ENCODE results near the gene CLIP4.

The CLIP4 gene

DNA sequence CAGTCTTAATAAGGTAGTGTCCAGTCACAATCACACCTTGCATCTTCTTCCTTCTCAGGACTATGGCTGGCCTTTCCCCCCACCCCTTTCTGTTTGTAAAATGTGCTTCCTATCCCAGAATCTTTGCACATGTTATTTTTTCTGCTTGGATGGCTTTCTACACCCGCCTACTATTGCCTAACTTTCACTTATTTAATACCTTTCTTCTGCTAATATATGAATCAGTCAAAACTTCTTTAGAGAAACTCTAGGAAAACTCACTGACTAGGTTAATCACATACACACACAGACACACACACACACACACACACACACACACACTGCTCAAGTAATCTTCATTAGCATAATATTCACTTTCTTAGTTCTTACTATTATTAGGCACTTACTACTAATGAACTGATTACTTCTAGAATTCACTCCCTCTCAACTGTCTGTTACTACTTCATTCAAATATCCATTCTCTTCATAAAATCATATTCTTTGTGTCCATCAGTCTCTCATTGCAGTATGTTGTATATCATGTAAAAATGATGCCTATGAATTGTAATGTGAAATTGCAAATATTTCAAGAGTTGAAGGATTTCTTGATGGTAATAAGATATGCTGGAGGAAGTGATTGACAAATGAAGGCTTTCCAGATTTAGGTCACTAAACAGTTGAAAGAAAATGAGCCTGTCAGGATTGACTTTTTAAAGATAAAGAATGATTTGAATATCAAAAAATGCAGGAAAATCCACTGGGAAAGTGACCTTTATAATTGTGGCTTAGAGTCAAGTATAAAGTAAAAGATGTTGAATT, 51.2 kb downstream of the CLIP4 start:
- DNase-seq, result no peak
- in situ Hi-C loops (cut with HindIII; ENCODE audit: low pct_ligation_motif_present, low pct_unique_long_range_greater_than_20kb, low sequenced_read_pairs), result no loop called here

GRCh38 chr2:29174937-29175336, 59.7 kb downstream of the CLIP4 start:
- in situ Hi-C loops (cut with HindIII; ENCODE audit: low pct_ligation_motif_present, low pct_unique_long_range_greater_than_20kb, low sequenced_read_pairs), result no loop called here
- DNase-seq, result no peak

DNA sequence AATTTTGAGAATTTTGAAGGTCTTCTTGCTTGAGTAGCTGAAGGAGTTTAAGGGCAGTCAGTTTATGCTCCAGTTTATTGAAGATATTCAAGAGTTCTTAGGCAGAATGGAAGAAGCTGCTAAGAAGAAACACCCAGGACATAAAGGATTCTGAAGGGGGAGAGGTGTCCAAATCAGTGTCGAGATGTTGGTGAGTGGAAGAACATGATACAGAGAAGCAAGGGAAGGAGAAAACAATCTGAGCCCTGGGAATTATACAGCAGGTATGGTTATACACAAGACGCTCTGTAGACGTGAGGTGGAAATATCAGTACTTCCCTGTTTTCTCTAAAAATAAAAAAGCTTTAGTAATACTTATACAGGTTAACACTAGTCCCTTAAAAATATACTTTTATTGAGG, 60.1 kb downstream of the CLIP4 start:
- in situ Hi-C loops (cut with HindIII; ENCODE audit: low pct_ligation_motif_present, low pct_unique_long_range_greater_than_20kb, low sequenced_read_pairs), result no loop called here
- no peak for DNase-seq

GRCh38 chr2:29182334-29182733, 67.1 kb downstream of the CLIP4 start:
- in situ Hi-C loops (cut with HindIII; ENCODE audit: low pct_ligation_motif_present, low pct_unique_long_range_greater_than_20kb, low sequenced_read_pairs), result no loop called here
- no peak for DNase-seq

GRCh38 chr2:29182920-29183319, 67.7 kb downstream of the CLIP4 start:
- in situ Hi-C loops (cut with HindIII; ENCODE audit: low pct_ligation_motif_present, low pct_unique_long_range_greater_than_20kb, low sequenced_read_pairs), result no loop called here
- no peak for DNase-seq

- in situ Hi-C loops (cut with HindIII; ENCODE audit: low pct_ligation_motif_present, low pct_unique_long_range_greater_than_20kb, low sequenced_read_pairs), result no loop called here
Measured at GRCh38 chr2:29184531-29184930, 69.3 kb downstream of the CLIP4 start.

DNA sequence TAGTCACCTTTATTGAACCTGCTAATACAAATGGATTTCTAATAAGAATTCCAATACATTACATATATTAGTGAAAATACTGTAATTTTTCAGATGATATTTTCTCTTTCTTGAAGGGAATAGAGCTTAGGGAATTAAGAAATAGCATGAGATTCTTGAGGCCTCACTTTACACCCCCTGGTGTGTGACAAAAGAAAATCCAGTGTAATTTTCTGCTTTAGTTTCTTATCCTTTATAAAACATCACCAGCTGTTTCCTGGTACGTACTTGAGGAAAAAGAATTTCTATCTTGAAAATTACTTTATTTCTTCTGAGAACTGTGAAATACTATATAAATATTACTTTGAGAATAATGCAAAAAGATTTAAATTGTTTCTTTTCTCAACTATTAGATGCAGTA, 71.6 kb downstream of the CLIP4 start:
- in situ Hi-C loops (cut with HindIII; ENCODE audit: low pct_ligation_motif_present, low pct_unique_long_range_greater_than_20kb, low sequenced_read_pairs), result no loop called here
- DNase-seq, result no peak

More at GRCh38 chr2:29184531-29184930, 69.3 kb downstream of the CLIP4 start:
- no peak for DNase-seq

GRCh38 chr2:29187926-29188325, 72.7 kb downstream of the CLIP4 start:
- no peak for DNase-seq
- in situ Hi-C loops (cut with HindIII; ENCODE audit: low pct_ligation_motif_present, low pct_unique_long_range_greater_than_20kb, low sequenced_read_pairs), result no loop called here

- no peak for DNase-seq
- in situ Hi-C loops (cut with HindIII; ENCODE audit: low pct_ligation_motif_present, low pct_unique_long_range_greater_than_20kb, low sequenced_read_pairs), result no loop called here
Measured at GRCh38 chr2:29189052-29189451, 73.8 kb downstream of the CLIP4 start.

GRCh38 chr2:29191817-29192216, 76.6 kb downstream of the CLIP4 start:
- DNase-seq, result no peak
- in situ Hi-C loops (cut with HindIII; ENCODE audit: low pct_ligation_motif_present, low pct_unique_long_range_greater_than_20kb, low sequenced_read_pairs), result loop anchor here (10.0 kb wide), 1 partner anchor 237 kb away; no protein-coding TSS in a partner anchor

GRCh38 chr2:29192526-29192925, 77.3 kb downstream of the CLIP4 start:
- in situ Hi-C loops (cut with HindIII; ENCODE audit: low pct_ligation_motif_present, low pct_unique_long_range_greater_than_20kb, low sequenced_read_pairs), result loop anchor here (10.0 kb wide), 1 partner anchor 238 kb away; no protein-coding TSS in a partner anchor
- no peak for DNase-seq

DNA sequence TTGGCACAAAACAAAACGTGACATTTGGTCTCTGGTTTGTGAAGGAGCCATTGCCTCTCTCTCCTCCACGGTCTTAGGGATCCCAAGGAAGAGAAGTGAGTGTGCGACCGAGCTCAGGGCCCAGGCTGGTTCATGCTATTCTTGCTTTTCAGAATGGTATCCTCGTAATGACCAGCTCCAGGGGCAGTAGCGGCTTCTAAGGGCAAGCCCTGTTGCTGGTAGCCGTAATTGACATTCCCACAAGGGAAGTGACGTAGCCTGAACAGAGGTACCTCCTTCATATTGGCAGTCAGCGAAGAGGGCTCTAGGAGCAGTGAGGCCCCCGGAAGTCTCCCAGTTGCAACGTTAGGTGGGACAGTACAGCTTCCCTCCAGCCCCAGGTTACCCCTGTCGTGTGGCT, 77.9 kb downstream of the CLIP4 start:
- in situ Hi-C loops (cut with HindIII; ENCODE audit: low pct_ligation_motif_present, low pct_unique_long_range_greater_than_20kb, low sequenced_read_pairs), result loop anchor here (10.0 kb wide), 1 partner anchor 238 kb away; no protein-coding TSS in a partner anchor
- DNase-seq, result no peak

DNA sequence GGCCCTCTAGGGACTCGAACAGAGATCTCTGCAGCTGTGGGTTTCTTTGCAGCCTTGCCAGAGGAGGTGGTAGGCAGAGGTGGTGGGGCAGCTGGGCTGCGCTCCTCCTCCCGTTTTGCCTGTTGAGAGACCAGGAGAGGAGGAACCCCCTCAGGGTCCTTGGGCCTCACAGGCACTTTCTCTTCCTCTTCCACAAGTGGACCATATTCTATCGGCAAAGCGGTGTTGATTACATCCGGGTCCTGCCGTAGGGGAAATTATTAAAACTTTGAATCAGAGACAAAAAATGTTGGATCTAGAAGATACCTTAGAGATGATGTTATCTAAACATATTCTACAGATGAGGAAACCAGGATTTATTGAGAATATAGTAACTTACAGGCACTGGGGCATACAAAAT, 78.5 kb downstream of the CLIP4 start:
- in situ Hi-C loops (cut with HindIII; ENCODE audit: low pct_ligation_motif_present, low pct_unique_long_range_greater_than_20kb, low sequenced_read_pairs), result loop anchor here (10.0 kb wide), 1 partner anchor 239 kb away; no protein-coding TSS in a partner anchor
- DNase-seq, result no peak

DNA sequence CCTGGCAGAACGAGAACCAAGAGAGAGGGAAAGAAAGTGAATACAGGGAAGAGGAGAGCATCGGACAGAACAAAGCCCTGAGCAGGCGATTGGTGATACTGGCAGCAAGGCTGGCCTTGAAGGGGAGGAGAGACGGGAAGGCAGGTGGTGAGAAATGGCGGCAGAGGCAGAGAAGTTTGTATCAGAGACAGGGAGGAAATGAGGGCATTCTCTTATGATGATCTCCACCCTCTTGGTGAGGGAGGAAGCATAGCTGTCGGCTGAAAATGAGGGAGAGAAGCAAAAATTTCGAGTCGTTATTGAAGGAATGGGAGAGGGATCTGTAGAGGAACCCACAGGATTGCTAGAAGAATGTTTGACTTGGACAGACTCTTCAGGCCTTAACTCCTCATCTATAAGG, 80.6 kb downstream of the CLIP4 start:
- DNase-seq, result no peak
- in situ Hi-C loops (cut with HindIII; ENCODE audit: low pct_ligation_motif_present, low pct_unique_long_range_greater_than_20kb, low sequenced_read_pairs), result loop anchor here (10.0 kb wide), 1 partner anchor 241 kb away; no protein-coding TSS in a partner anchor

GRCh38 chr2:29196792-29197788, 81.9 kb downstream of the CLIP4 start:
- peak; percentile 63 for DNase-seq
- in situ Hi-C loops (cut with HindIII; ENCODE audit: low pct_ligation_motif_present, low pct_unique_long_range_greater_than_20kb, low sequenced_read_pairs), result loop anchor here (10.0 kb wide), 1 partner anchor 242 kb away; no protein-coding TSS in a partner anchor

DNA sequence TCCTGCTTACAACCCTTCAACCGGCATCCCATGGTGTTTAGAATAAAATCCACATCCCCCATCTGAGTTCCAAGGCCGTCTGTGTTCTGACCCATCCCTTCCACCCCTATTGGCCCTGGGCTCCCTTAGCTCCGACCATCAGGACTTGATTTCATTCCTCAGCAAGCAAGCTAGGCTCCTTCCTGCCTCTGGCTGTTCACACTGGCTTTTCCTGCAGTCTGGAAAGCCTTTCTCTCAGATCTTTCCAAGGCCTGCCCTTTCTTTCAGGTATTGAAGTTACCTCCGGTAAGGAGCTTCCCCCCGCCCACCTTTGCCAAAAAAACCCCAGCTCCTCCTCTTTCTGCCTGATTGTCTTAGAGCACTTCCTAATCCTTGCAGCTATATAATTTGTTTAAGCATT, 86.8 kb downstream of the CLIP4 start:
- in situ Hi-C loops (cut with HindIII; ENCODE audit: low pct_ligation_motif_present, low pct_unique_long_range_greater_than_20kb, low sequenced_read_pairs), result no loop called here
- DNase-seq, result no peak

GRCh38 chr2:29202819-29203495, 87.7 kb downstream of the CLIP4 start:
- DNase-seq, result no peak
- in situ Hi-C loops (cut with HindIII; ENCODE audit: low pct_ligation_motif_present, low pct_unique_long_range_greater_than_20kb, low sequenced_read_pairs), result no loop called here

GRCh38 chr2:29206941-29207340, 91.7 kb downstream of the CLIP4 start:
- DNase-seq, result no peak
- in situ Hi-C loops (cut with HindIII; ENCODE audit: low pct_ligation_motif_present, low pct_unique_long_range_greater_than_20kb, low sequenced_read_pairs), result no loop called here

All from ACHN (cell line).